UCSD-AML1 (cell line): Measurements from ENCODE around the gene SEMA4A.
"Not testable (repeated sequence)": the region's sequence is repeated elsewhere in the genome, so short reads cannot be mapped to it uniquely, and the experiment has no call there.

Source experiments
- DNase-seq: peaks from one replicate; lab custom pipeline; 2025; ENCODE audit not compliant: unreplicated experiment; lab: John Stamatoyannopoulos, UW

The SEMA4A gene

DNA sequence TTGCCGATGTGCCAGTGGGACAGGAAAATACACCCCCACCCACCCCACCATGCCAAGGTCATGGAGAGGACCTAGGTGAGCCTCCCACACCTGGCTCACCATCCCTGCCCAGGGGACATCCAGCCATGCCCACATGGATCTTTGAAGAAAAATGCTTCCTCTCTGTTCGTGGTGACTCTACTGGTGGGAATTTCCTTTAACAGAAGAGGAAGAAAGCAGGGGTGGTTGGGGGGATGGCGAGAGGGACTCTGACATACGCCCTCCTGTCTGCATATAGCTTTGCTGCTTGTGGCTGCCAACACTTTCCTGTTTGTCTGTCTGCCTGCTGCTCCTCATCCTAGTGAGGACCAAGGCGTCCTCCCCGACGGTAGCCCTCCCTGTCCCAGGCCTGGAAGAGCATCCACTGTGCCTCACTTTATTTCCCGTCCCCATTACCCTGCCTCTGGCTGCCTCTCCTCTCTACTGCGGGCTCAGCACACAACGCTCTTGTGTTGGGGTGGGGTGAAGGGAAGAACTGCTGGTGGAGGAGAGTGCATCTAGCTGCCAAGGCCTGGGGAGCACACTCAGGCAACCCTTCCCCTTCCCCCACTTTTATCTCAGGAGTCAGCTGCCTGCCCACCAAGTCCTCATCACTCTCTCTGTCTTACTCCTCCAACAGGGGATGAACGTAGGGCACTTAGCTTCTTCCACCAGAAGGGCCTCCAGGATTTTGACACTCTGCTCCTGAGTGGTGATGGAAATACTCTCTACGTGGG is 2.5 kb downstream of the SEMA4A start:
- peak; percentile 32 for DNase-seq

DNA sequence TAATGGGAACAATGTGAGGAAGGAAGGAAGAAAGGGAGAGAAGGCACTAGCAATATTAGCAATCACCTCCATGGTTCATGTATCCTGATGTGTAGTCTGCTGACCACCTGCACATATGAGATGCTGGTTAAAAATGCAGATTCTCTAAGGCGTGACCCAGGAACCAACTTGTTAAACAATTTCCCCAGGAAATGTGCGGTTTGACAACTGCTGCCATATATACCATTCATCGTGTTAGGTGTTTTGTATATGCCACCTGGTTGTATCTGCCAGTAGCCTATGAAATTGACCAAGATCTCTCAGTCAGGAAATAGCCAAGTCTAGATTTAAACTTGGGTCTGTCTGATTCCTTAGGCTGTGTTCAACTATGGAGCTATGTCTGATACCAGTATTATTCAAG is 4.1 kb downstream of the SEMA4A start:
- DNase-seq: no peak

DNA sequence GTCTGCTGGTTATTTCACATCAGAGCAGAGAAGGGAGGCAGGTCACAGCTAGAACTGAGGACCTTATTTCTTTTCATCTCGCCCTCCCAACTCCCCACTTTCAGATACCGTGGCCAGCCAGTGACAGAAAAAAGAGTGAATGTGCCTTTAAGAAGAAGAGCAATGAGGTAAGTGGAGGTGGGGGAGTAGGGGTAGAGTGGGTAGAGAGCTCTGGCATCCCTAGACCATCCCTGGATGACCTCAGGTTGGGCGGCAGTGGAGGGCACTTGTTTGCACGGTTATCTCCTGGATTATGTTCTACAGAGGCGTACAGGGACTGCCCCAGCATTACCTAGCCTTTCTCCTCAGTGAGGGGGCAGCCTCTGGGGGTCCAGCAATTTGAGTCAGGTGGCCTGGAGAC is 4.6 kb downstream of the SEMA4A start:
- DNase-seq: no peak

DNA sequence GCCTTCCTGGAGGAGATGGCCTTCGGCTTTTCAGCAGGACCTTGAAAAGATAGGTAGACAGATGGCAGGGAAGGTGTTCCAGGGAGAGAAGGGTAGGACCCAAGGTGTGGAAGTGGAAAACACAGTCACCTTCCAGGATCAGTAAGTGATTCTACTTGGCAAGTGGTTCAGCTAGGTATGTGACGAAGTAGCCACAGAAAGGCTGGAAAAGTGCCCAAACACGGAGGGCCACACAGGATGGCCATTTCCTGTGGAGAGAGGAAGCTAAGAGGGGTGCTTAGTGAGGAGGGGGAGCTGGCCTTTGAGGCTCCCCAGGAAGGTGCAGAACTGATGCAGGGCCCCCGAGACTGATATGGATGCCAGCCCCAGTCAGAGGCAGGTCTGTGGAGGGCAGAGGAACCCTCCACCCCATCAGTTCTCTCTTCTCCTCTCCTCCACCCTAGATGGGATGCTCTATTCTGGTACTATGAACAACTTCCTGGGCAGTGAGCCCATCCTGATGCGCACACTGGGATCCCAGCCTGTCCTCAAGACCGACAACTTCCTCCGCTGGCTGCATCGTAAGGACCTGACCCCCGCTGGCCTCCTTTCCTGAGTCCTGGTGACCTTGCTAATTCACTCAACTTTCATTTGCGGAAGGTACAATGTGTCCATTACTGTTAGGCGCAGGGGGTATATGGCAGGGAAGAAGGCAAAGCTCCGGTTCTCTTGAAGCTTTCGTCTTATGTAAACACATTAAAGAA is 6.8 kb downstream of the SEMA4A start:
- no peak for DNase-seq

DNA sequence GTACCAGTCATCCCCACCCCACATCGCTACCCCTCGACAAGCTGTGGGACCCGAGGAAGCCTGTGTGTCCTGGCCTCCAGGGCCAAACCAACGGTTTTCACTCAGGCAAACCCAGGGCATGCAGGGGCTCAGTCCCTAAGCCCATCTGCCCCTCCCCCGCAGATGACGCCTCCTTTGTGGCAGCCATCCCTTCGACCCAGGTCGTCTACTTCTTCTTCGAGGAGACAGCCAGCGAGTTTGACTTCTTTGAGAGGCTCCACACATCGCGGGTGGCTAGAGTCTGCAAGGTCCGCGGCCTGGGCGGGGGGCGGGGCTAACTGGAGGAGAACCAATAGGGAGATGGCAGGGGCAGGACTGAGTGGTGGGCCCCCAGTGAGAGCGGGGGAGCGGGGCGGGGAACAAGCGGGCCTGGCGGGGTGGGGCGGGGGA is 7.4 kb downstream of the SEMA4A start:
- DNase-seq: no peak

DNA sequence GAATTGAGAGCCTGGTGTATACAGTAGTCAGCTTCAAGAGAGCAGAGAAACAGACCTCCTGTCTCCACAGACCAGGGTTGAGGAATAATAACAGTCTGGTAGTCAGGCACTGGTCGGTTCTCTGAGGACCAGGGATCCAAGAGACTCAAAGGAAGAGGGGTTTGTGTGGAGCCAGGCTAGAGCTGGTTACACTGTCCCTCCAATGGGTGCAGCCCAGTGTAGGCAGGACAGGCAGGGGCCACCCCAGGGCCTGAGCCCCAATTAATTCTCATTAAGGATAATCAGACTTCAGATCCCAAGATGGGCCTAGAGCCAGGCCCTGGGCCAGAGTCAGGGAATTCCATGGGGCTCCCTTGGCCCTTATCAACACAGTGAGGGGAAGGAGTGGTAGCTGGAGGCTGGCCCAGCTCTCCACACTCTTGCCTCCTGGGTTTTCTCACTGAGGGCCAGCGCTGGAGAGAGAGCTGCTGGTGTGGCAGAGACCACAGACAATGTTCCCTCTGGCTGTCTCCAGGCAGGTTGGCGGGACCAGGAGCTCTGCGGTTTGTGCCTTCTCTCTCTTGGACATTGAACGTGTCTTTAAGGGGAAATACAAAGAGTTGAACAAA is 9.1 kb downstream of the SEMA4A start:
- no peak for DNase-seq

DNA sequence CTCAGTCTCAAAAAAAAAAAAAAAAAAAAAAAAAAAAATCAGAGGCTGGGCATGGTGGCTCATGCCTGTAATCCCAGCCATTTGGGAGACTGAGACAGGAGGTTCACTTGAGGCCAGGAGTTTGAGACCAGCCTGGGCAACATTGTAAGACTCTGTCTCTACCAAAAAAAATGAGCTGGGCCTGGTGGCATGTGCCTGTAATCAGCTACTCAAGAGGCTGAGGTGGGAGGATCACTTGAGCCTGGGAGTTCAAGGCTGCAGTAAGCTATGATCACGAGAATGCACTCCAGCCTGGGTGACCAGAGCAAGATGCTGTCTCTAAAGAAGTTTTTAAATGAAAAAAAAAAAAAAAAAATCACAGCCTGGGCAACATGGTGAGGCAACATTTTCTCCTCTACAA is 10.3 kb downstream of the SEMA4A start:
- no peak for DNase-seq

DNA sequence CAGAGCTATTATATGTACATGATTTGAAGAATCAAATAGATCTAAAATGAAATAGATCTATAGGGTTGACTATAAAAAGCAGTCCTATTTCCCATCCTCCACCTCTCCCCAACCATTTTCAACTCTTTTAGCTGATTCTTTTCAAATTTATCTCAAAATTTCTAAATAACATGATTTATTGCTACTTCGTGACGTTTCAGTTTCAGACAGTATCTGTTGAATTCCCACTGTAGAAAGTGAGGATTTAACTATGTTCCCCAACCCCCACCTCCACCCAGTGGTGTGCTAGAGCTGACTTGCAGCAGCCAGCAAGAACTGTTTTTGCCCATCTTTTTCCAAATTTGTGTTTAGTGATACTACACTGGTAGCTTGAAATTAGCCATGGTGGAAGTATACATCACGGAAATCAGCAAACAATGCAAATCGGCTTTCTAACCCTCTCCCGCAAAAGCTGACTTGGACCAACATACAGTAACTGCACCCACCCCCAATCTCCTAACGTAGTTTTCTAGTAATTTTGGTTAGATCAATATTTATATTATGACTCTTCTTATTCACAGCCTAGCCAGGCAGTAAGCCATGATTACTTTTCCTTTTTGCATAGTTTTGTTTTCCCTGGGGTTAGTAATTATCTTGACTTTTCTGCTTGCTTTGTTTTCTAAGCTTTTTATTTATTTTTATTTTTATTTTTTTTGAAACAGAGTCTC is 10.9 kb downstream of the SEMA4A start:
- DNase-seq: no peak

DNA sequence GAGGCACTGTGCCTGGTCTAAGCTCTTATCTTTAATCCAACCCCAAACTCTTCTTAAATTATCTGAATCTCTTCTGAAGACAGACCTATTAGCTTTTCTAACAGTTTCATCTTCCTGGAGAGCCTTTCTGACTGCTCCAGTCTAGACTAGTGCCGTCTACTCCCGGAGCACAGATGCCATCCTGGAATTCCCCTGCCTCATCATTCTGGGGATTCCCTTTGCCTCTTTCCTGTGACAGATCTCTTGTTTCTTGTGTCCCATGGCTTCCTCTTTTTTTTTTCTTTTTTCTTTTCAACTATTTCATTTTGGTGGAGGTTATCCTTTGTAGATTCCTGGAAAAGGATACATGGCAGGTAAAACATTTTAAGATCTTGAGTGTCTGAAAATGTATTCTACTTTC is 11.7 kb downstream of the SEMA4A start:
- DNase-seq: no peak

DNA sequence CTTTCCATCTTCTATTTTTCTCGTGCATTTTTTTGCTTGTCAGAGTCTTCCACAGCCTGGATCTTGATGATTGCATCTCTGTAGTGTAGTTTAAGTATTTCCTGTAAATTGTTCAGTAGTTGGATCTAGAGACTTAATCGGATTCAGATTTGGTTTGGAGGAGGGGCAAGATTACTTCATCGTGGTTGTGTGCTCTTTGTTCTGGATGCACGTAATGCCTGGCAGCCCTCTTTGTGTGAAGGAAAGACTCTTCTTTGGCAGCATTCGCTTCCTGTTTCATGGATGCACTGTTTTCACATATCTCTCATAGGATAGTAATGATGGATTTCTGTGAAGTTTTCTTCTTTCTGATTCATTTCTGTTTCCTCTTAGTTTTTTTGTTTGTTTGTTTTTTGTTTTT is 14.2 kb downstream of the SEMA4A start:
- DNase-seq: no peak

DNA sequence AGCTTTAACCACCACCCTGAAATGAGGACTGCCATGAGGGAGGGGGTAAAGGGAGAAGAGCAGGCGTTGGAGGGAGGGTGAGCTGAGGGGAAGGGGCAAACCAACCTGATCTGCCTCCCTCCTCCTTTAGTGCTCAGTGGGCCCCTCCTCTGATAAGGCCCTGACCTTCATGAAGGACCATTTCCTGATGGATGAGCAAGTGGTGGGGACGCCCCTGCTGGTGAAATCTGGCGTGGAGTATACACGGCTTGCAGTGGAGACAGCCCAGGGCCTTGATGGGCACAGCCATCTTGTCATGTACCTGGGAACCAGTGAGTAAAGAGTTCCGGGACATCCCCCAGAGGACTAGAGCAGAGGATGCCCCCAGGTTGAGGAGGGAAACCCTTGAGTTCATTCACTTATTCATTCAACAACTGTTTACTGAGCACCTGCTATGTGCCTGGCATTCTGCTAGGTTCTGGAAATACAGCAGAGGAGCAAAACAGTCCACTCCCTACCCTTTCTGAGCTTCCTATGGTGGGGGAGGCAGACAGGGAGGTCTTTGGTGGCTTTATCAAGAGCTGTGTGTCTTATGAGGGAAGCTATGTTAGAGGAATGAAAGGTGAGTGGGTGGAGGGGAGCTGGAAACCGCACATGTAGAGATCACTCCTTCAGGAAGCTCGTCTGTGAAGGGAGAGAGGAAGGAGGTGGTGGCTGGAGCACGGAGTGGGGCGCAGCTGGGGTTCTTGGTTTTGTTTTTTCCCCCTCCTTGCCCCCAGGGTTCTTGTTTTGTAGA is 19.5 kb downstream of the SEMA4A start:
- no peak for DNase-seq

DNA sequence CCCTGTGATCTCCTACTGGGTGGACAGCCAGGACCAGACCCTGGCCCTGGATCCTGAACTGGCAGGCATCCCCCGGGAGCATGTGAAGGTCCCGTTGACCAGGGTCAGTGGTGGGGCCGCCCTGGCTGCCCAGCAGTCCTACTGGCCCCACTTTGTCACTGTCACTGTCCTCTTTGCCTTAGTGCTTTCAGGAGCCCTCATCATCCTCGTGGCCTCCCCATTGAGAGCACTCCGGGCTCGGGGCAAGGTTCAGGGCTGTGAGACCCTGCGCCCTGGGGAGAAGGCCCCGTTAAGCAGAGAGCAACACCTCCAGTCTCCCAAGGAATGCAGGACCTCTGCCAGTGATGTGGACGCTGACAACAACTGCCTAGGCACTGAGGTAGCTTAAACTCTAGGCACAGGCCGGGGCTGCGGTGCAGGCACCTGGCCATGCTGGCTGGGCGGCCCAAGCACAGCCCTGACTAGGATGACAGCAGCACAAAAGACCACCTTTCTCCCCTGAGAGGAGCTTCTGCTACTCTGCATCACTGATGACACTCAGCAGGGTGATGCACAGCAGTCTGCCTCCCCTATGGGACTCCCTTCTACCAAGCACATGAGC is 23.3 kb downstream of the SEMA4A start:
- DNase-seq: no peak

DNA sequence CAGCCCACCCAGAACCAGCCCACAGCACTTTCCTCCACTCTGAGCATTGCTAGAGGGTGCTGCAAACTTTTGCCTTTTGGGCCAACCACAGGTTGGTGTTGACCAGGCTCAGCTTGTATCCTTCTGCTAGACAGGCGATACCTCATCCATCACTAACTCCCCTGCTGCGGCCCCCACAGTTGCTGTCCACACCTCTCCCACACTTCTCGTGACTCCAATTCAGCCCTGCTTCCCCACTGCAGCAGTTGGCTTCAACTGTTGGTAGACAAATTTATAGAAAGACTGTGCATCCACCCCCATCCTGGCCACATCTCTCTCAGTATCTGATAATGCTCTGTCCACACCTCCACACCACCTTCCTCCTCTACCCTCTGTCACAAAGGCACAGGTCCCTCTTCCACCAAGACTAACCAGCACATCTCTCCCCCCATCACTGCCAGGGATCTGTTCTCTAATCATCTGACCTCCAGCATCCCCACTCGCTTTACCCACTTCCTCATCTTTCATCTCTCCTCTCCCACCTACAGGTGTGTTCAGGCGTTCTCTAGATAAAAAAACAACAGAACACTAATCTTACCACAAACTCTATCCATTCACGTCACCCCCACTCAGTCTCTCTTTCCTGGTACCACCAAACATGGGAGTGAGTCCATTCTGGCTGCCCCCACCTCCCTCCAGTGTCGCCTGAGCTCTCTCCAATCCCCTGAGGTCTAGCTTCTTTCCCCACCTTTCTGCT is 24.7 kb downstream of the SEMA4A start:
- DNase-seq: no peak

DNA sequence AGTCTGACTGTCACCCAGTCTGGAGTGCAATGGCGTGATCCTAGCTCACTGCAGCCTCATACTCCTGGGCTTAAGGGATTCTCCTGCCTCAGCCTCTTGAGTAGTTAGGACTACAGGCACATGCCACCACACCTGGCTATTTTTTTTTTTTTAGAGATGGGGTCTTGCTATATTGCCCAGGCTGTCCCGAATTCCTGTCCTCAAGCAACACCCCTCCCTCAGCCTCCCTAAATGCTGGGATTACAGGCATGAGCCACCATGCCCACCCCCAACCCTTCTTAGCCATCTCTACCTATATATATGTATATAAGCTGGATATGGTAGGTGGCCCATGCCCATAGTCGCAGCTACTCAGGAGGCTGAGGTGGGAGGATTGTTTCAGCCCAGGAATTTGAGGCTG is 27.1 kb downstream of the SEMA4A start:
- no peak for DNase-seq

DNA sequence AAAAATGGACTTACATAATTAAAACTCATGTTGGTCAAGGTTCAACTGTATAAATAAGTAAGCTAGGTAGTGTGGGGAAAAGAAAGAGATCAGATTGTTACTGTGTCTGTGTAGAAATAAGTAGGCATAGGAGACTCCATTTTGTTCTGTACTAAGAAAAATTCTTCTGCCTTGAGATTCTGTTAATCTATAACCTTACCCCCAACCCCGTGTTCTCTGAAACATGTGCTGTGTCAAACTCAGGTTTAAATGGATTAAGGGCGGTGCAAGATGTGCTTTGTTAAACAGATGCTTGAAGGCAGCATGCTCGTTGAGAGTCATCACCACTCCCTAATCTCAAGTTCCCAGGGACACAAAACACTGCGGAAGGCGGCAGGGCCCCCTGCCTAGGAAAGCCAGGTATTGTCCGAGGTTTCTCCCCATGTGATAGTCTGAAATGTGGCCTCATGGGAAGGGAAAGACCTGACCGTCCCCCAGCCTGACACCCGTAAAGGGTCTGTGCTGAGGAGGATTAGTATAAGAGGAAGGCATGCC is 28.1 kb downstream of the SEMA4A start:
- not testable (repeated sequence) for DNase-seq

DNA sequence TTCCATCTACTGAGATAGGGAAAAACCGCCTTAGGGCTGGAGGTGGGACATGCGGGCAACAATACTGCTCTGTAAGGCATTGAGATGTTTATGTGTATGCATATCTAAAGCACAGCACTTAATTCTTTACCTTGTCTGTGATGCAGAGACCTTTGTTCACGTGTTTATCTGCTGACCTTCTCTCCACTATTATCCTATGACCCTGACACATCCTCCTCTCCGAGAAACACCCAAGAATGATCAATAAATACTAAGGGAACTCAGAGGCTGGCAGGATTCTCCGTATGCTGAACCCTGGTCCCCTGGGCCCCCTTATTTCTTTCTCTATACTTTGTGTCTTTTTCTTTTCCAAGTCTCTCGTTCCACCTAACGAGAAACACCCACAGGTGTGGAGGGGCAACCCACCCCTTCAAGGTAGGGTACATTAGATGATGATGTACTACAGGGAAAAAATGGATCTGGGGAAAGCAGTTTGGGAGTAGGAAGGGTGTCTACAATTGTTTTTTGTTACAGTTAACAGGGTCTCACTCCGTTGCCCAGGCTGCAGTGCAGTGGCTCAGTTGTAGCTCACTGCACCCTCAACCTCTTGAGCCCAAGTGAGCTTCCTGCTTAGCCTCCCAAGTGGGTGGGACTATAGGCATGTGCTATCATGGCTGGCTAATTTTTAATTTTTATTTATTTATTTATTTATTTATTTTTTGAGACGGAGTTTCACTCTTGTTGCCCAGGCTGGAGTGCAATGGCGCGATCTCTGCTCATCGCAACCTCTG is 28.8 kb downstream of the SEMA4A start:
- not testable (repeated sequence) for DNase-seq

DNA sequence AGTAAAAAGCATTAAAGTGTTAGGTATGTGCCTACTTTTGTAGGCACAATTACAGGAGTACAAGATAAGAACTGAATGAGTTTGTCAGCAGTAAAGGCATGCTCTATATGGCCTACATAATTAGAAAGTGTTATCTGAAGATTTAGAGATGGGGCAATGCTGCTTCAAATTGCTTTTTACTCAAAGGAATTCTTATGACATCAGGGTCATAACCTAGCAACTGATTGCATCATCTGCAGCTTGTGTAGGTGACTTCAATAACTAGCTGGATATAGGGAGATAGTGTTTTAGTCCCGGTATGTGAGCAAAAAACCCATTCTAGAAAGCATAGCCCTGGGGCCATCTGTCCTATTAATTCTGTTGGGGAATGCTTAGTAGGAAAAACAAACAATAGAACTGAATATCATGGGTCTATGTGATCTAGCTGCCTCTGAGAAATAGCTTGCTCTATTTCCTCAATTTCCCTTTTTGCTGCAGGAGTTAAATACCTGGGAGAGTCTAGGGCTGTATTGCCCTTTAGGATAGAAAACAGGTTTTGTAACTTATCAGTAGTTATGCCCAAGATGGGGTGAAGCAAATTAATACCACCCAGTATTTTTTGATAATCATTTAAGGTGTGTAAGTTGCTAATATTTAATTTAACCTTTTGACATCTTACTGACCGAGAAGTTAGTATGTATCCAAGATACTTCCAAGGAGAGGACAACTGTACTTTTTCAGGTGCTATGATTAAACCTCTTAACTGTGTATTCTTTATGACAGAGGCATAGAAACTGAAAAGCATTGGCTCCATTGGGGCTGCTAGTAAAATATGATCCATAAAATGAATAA is 33.2 kb downstream of the SEMA4A start:
- DNase-seq: not testable (repeated sequence)

DNA sequence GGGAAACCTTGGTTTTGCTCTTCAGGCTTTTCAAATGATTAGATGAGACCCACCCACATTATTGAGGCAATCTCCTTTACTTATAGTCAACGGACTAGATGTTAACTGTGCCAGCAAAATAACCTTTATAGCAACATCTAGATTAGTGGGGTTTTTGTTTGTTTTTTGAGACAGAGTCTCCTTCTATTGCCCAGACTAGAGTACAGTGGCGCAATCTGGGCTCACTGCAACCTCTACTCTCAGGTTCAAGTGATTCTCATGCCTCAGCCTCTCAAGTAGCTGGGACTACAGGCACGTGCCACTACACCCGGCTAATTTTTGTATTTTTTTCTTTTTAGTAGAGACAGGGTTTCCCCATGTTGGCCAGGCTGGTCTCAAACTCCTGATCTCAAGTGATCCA is 36.9 kb downstream of the SEMA4A start:
- DNase-seq: not testable (repeated sequence)
